Heart left ventricle (tissue), 13 donors: ENCODE results near the gene KREMEN1.

Source experiments
- CTCF ChIP-seq, 12 donors: fragments of 200-600 bp; sonication (generic) in 4 of 12; IDR thresholded peaks; one replicate each; pipeline versions ENCODE4 v1.5.0 to v1.8.0; 2018 to 2022; ENCODE audit warnings: antibody characterized with exemption in 12 of 12, mild to moderate bottlenecking in 5 of 12
- POLR2A ChIP-seq, 2 donors: fragments of 450-650 bp; IDR thresholded peaks; one replicate each; pipeline ENCODE4 v1.6.1; 2017; ENCODE audit warnings: antibody characterized with exemption in 2 of 2, mild to moderate bottlenecking in 2 of 2, moderate library complexity in 2 of 2
- donor health status: ischemic (EF 13 %, LVEDD 7.1; RV severe dilation, severe dysfunction).
- donor health status: DM: no; HTN: yes; CAD: no.
- donor health status: DM: no; HTN: no; CAD: no.
- donor health status: ischemic (EF 25% LVEDD 6.9; RV normal size, moderate dysfunction).
- donor health status: ischemic (EF 25% LVEDD 5.7; RV mildly dilated, moderate dysfunction).
- donor health status: ischemic (EF 35%, LVEDD 5.7; RV mildly dilated, moderate dysfunction).
- donor health status: nonischemic (EF 11% LVEDD 7.7; RV severe dilation, severe dysfunction).
- donor health status: DM: yes; HTN: yes; CAD: no.
- donor health status: PGD.
- donor health status: ischemic (EF 29% LVEDD 5.4; RV normal size, mild dysfunction).
- donor health status: nonischemic (EF 23%, LVEDD 6.1; RV moderate dilation, normal function).

GRCh38 chr22:29032014-29032475 is 40.8 kb upstream of the KREMEN1 start:
- TF ChIP-seq CTCF (IDR thresholded peaks at IDR 0.05) (no peak), POLR2A (IDR thresholded peaks at IDR 0.05) (no peak)
